Measurements from ENCODE around the gene SHD.

GRCh38 chr19:4258181-4258580, 20.9 kb upstream of the SHD start:
- TF ChIP-seq POLR2AphosphoS5 (IDR thresholded peaks at IDR 0.05) (no peak), CTCF (IDR thresholded peaks at IDR 0.05) (no peak), EP300 (IDR thresholded peaks at IDR 0.05) (no peak)
